DOHH2 (cell line): ENCODE measurements around the gene PHACTR1.

Experiments used
- CTCF ChIP-seq: fragments of 200-600 bp; sonication (generic); IDR thresholded peaks from one replicate; pipeline ENCODE4 v1.5.1; 2014; ENCODE audit warnings: antibody characterized with exemption, mild to moderate bottlenecking, low read depth, low read length; ENCODE audit not compliant: poor library complexity, severe bottlenecking
- EZH2phosphoT487 ChIP-seq: fragments of 200-600 bp; sonication (generic); IDR thresholded peaks from 2 replicates; pipeline ENCODE4 v1.6.1; 2017; ENCODE audit warnings: borderline replicate concordance, mild to moderate bottlenecking, antibody characterized with exemption, low read length, moderate library complexity, mixed read lengths

DNA sequence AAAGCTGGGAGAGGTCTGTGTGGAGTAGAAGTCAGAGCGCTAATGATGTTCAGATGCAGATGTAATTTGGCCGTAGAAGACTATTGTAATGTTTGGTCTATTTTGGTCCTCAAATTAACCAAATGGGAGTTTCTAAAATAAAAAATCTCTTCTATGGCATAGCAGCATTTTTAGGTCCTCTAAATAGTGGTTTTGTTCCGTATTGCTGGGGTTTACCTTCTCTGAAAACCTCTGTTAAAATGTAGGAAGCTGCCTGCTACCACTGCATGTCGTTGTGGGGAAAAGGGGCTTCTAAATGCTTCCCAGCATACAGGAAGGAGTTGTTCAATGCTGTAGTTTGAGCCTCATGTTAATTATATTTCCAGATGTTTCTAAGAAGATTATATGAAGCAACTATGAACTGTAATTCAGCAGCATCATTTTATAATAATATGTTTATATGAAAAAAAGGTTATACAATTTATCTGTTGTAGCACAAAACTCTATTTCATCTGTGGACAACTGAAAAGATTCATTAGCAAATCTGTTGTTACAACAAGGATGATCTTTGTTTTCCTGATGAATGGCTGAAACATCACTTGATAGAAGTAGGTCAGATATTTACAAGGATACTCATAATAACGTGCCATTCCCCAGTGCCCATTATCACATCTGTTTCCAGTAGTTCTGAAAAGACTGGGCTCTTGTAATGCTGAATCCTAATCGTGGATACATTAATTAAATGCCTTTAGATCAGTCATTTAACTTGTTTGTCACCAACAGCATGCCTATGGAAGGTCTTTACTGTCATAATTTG lies 355.2 kb downstream of the PHACTR1 start:
- TF ChIP-seq CTCF (no peak), EZH2phosphoT487 (no peak)
